Measurements from ENCODE around the gene PRDM16. TPM values are rescaled to one million over a fixed set of nuclear protein-coding genes. Genes with fewer than 3 reads are reported as not detected.

PRDM16 gene
- total and polyA plus RNA-seq, 2 of the 4 experiments (the other 2 are of a cell fraction) = 0.02 TPM; not detected in 1

GRCh38 chr1:3196577-3197245, 127.7 kb downstream of the PRDM16 start:
- H3K9ac ChIP-seq (ENCODE audit: low read depth, low read length) = no peak overlapping the region
- 49% methylated on average over 3 of the region's 17 CpGs; no CpG with 5 or more reads in 1 of the 2 experiments for WGBS, 2 experiments (ENCODE audit: extremely low coverage in 2 of 2, insufficient read length in 1 of 2)
- H2BK15ac ChIP-seq (ENCODE audit: low read depth, low read length) = no peak overlapping the region
- no peak overlapping the region for H3K4me2 ChIP-seq (ENCODE audit: low read depth, low read length)
- intact Hi-C loops (cut with micrococcal nuclease) (no loop called here), in situ Hi-C loops (cut with MboI; ENCODE audit: low sequenced_read_pairs) (no loop called here), dilution Hi-C loops (cut with HindIII; ENCODE audit: low sequenced_read_pairs, unreplicated experiment) (no loop called here)
- DNase-seq = no peak
- H3K9me3 ChIP-seq (ENCODE audit: control insufficient read depth, insufficient read depth, low read length) = peaks cover 50% of the 10 kb centered on the region
- no peak for TF ChIP-seq RAD21 (IDR thresholded peaks at IDR 0.05; ENCODE audit: low read length)
- TF ChIP-seq POLR2A (IDR thresholded peaks at IDR 0.05; ENCODE audit: low read depth, low read length) = no peak
- no peak for TF ChIP-seq RFX5 (IDR thresholded peaks at IDR 0.05; ENCODE audit: low read depth, low read length)
- no peak for TF ChIP-seq CHD1 (IDR thresholded peaks at IDR 0.05; ENCODE audit: low read depth, low read length)
- TF ChIP-seq SMC3 (IDR thresholded peaks at IDR 0.05; ENCODE audit: low read depth, low read length) = no peak
- TF ChIP-seq USF2 (IDR thresholded peaks at IDR 0.05; ENCODE audit: low read depth, low read length) = no peak
- no peak for TF ChIP-seq RCOR1 (IDR thresholded peaks at IDR 0.05; ENCODE audit: insufficient replicate concordance, low read length)
- H4K8ac ChIP-seq (ENCODE audit: low read depth in 2 of 2, low read length in 2 of 2) = no peak overlapping the region
- no peaks in the 10 kb centered on the region for H3K79me1 ChIP-seq (ENCODE audit: low read depth in 1 of 2, low read length in 2 of 2)
- no TSS peak for BruUV-seq (replicated peaks)
- H2AFZ ChIP-seq (replicated peaks; ENCODE audit: low read length, poor library complexity) = no peak overlapping the region
- no peak overlapping the region for H3K18ac ChIP-seq (ENCODE audit: low read depth, low read length)
- no peak overlapping the region for H3K4ac ChIP-seq (ENCODE audit: low read depth, low read length)
- no peaks in the 10 kb centered on the region for H4K20me1 ChIP-seq (ENCODE audit: insufficient read depth, low read length)
- no peak overlapping the region for H2AK9ac ChIP-seq (replicated peaks; ENCODE audit: low read depth, low read length, poor library complexity)
- no peaks in the 10 kb centered on the region for H3K36me3 ChIP-seq (ENCODE audit: control insufficient read depth, insufficient read depth, low read length)
- ChIA-PET POLR2A (ENCODE audit: unreplicated experiment) (no interaction called here), CTCF (interaction anchor here (0.6 kb wide), 1 partner anchor 122 kb away, joined by 3 read pairs; no protein-coding TSS in a partner anchor)
- no peak overlapping the region for H2BK5ac ChIP-seq (ENCODE audit: low read depth, low read length, poor library complexity, severe bottlenecking)
- H2BK20ac ChIP-seq (ENCODE audit: low read depth, low read length) = no peak overlapping the region
- no peak overlapping the region for H2BK120ac ChIP-seq (ENCODE audit: low read depth, low read length)
- no peak overlapping the region for H3K4me3 ChIP-seq (ENCODE audit: insufficient read depth, low read depth, low read length)
- no peak overlapping the region for H2AK5ac ChIP-seq (ENCODE audit: low read depth, low read length)
- ATAC-seq (ENCODE audit: low read depth) = no peak
- no peak overlapping the region for H3K56ac ChIP-seq (ENCODE audit: extremely low read depth, insufficient read depth, low read length)
- no peaks in the 10 kb centered on the region for H3K4me1 ChIP-seq (ENCODE audit: control insufficient read depth, insufficient read depth, low read length)
- no peaks in the 10 kb centered on the region for H3K9me1 ChIP-seq (ENCODE audit: insufficient read depth, low read length)
- no peak overlapping the region for H4K5ac ChIP-seq (ENCODE audit: low read depth, low read length)
- no peaks in the 10 kb centered on the region for H3K27me3 ChIP-seq (ENCODE audit: control insufficient read depth, insufficient read depth, low read length)
- no peak overlapping the region for H3K23ac ChIP-seq (ENCODE audit: low read depth, low read length)
- no peak overlapping the region for H4K91ac ChIP-seq (ENCODE audit: insufficient read depth, low read depth, low read length)
- no peak overlapping the region for H3K27ac ChIP-seq (ENCODE audit: insufficient read depth, low read length)
- no peak overlapping the region for H3K14ac ChIP-seq (replicated peaks; ENCODE audit: low read depth, low read length)
